HG03097 (cell line): Measurements from ENCODE around the gene MBOAT1.
"Not testable (repeated sequence)": the region's sequence is repeated elsewhere in the genome, so short reads cannot be mapped to it uniquely, and the experiment has no call there.

Source experiments
- ATAC-seq: cut with Tn5 transposase; IDR thresholded peaks from one replicate; pipeline ENCODE4 v1.9.1; 2021; ENCODE audit not compliant: unreplicated experiment, low FRiP score

Gene MBOAT1, protein sequence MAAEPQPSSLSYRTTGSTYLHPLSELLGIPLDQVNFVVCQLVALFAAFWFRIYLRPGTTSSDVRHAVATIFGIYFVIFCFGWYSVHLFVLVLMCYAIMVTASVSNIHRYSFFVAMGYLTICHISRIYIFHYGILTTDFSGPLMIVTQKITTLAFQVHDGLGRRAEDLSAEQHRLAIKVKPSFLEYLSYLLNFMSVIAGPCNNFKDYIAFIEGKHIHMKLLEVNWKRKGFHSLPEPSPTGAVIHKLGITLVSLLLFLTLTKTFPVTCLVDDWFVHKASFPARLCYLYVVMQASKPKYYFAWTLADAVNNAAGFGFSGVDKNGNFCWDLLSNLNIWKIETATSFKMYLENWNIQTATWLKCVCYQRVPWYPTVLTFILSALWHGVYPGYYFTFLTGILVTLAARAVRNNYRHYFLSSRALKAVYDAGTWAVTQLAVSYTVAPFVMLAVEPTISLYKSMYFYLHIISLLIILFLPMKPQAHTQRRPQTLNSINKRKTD

DNA sequence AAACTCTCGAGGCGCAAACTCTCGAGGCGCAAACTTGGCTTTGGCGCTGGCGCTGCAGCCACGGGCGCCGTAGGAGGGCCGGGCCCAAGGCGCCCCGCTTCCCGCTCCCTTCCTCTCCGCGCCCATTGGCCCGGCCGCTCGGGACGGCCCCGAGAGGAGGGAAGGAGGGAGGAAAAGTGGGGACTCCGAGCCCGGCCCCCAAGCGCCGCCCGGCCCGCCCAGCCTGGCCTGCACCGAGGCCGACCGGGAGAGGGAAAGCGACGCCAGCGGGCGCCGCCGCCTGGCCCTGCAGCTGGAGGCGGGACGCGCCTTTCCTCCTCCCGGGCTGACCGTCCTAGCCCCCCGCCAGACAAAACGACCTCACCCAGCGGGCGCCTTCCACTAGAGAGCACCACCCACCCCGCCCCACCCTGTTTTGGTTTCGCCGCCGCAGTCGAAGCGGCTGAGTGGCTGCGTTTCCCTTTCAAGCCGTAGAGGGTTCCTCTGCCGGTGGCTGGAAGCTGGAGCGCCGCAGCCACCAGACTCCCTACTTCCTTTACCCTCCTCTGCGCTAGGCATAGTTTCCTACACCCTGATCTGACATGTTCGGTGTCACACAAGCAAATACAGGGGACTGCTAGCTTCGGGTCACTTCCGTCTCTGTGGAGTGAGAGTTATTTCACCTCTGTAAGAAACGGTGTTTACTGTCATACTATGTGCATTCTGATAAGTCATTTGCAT, at the start of gene MBOAT1:
Gene MBOAT1 (minus strand): TSS at position 78 of the 720 bp plus-strand sequence. CDS start 235 bp downstream, outside the sequence.
- ATAC-seq = peak; percentile 86

DNA sequence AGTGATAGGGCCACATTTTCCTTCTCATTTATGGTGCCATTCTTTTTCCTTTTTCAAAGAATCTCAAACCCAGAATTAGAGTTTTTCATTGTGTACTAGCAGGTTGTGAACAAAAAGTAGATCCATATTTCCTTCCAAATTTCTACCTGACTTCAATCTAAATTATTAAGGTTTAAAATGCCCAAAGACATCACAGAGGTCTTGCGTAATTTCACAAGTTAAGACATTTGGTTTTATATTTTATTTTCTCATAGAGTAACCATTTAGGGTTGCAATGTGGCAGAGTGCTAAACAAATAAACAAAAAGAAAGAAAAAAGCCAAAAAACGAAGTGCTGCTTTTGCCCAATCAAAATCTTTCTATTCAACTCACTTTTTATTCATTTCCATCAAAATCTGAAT, 49.4 kb upstream of the MBOAT1 start:
- no peak for ATAC-seq

DNA sequence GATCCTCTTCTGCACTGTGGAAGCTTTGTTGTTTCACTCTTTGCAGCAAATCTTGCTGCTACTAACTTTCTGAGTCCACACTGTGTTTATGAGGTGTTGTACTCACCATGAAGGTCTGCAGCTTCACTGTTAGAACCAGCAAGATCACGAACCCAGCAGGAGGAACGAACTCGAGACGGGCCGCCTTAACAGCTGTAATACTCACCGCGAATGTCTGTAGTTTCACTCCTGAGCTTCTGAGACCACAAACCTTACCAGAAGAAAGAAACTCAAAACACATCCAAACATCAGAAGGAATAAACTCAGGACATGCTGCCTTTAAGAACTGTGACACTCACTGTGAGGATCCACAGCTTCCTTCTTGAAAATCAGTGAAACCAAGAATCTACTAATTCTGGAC, 48.1 kb upstream of the MBOAT1 start:
- no peak for ATAC-seq

DNA sequence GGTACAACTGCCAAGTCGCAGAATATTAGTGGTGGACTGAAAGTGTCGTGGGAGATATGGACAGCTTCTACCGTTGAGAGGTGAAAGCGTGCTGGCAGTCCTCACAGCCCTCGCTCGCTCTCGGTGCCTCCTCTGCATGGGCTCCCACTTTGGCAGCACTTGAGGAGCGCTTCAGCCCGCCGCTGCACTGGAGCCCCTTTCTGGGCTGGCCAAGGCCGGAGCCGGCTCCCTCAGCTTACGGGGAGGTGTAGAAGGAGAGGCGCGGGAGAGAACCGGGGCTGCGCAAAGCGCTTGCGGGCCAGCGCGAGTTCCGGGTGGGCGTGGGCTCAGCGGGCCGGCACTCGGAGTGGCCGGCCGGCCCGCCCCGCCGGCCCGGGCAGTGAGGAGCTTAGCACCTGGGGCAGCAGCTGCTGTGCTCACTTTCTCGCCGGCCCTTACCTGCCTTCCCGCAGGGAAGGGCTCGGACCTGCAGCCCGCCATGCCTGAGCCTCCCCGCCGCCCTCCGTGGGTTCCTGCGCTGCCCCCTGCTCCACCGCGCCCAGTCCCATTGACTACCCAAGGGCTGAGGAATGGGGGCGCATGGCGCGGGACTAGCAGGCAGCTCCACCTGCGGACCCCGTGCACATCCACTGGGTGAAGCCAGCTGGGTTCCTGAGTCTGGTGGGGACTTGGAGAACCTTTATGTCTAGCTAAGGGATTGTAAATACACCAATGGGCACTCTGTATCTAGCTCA, 47.2 kb upstream of the MBOAT1 start:
- ATAC-seq = no peak

DNA sequence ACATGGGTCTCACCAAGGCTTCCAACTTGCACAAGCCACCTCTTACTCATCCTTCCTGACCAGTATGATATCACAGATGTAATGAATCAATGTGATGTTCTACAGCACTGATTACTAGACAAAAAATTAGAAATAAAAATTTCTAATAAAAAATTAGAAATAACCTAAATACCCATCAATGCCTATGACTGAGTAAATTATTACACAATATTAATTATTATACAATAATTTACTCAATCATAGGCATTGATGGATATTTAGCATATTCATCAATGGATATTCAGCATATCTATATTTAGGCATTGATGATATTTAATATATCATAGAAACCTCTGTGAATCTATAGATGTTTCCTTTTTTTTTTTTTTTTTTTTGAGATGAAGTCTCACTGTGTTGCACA, 43.2 kb upstream of the MBOAT1 start:
- no peak for ATAC-seq

DNA sequence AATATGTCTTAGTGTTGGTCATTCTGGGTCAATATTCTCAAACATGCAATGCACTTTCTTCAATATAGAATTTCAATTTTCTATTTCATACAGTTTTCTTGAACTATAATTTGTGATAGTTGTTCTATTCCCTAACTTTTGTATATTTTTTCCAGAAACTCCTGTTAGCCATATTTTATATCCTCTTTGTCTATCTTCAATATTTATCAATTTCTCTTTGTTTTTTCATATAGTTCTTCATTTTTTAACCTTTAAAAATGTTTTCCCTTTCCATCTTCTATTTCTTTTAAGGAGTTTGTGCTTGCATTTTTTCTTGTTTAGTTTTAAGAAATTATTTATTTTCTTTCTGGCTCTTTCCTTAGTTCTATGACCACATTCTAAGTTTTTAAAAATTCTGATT, 42.0 kb upstream of the MBOAT1 start:
- no peak for ATAC-seq

DNA sequence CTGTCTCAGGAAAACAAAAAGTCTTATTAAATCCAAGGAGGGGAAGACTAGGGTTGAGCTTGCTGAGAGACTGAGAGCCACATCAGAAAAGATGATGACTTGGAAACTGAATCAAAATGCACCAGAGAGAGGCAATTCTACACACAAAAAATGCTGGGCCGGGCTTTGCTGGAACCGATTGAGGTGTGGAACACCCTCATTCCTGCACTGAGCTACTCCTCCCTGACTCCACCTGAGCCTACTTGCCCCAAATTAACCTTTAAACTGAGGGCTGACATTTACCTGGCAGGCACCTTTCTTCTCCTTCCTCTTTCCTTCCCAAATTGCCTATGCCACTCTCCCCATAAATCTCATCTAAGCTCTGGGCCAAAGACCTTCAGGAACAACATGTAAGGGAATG, 40.8 kb upstream of the MBOAT1 start:
- no peak for ATAC-seq

DNA sequence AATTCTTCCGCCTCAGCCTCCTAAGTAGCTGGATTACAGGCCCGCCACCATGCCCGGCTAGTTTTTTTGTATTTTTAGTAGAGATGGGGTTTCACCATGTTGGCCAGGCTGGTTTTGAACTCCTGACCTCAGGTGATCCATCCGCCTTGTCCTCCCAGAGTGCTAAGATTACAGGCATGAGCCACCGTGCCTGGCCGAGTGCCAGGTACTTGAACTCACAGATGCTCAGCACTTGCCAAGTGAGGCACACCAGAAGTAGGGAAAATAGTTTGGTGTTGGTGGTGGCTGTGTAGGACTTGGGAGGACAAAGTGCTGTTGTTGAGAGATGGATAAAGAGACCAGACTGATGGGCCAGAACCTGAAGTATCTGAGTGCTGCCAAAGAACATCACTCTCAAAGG, 40.0 kb upstream of the MBOAT1 start:
- no peak for ATAC-seq

DNA sequence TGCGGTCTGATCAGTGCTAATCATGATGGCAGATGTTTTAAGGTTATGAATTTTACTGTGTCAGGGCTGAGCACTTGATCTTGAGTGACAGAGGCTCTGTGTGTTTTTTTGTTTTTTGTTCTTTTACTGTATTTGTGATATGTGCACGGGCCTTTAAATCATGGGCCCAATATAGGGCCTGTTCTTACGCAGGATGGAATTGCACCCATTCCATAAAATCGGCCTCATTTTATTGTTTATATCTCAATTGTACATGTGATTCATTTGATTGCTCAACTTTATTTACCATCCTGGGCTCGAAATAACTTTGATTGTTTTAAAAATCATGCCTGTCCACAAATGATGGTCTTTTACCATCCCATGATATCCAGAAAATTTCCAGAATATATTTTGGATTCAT, 39.3 kb upstream of the MBOAT1 start:
- ATAC-seq = no peak

DNA sequence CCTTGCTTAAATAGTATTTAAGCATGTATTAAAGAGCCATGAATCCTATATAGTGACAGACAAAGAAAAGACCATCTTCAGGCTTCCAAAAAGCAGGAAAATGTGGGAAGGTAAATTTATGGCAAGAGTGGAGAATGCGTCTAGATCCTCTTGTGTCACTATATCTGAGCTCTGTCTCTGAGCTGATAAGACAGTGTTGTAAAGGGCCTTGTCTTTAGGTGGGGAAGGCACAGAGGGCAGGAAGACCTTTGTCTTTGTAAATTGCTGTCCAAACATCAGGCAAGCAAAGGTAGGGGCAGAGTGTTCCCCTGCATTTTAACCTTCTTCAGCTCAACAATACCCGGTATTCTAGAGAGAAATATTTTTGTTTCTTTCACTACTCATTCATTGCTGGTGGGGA, 33.9 kb upstream of the MBOAT1 start:
- ATAC-seq = no peak

DNA sequence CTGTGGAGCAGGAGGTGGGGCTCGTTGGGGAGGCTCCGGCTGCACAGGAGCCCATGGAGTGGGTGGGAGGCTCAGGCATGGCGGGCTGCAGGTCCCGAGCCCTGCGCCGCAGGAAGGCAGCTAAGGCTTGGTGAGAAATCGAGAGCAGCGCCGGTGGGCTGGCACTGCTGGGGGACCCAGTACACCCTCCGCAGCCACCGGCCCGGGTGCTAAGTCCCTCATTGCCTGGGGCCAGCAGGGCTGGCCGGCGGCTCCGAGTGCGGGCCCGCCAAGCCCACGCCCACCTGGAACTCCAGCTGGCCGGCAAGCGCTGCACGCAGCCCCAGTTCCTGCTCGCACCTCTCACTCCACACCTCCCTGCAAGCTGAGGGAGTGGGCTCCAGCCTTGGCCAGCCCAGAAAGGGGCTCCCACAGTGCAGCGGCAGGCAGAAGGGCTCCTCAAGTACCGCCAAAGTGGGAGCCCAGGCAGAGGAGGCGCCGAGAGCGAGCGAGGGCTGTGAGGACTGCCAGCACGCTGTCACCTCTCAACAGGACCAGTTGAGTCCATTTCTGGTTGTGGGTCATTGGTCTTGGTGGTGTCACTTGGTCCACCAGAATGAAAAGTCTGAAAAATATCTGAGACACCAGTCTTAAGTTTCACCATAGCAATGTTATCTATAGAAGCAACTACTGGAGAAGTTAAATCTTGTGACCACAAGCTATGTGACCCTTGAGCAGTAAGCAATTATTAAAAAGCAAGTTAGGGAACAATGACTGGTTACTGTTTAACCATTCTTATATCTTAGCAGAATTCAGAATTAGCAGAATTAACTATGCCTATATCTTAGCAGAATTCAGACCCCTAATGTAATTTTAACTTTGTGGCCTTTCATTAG, 32.8 kb upstream of the MBOAT1 start:
- not testable (repeated sequence) for ATAC-seq

DNA sequence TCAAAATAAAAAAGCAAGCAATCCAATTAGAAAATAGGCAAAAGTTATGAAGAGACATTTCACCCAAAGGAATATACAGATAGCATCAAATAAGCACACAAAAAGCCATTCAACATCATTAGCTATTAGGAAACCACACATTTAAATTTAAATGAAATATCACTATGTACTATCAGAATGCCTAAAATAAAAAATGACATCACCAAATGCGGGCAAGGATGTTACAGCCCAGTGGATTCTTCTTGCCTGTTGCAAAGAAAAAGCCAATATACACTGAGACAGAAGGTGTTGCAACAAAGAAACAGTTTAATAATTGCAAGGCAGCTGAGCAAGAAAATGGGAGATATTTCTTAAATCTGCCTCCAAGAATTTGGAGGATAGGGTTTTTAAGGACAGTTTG, 31.0 kb upstream of the MBOAT1 start:
- no peak for ATAC-seq

DNA sequence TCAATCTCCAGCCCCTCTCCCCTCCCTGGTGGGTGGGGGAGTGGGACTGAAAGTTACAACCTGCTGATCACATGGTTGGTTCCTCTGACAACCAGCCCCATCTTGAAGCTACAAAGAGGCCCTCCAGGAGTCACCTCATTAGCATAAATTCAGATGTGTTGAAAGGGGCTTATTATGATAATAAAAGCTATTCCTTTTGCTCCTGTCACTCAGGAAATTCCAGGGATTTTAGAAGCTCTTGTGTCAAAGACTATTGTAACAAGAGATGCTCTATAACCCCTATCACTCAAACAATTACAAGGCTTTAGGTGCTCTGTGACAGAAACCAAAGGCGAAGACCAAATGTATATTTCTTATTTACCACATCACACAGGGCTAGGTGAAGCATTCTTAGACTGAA, 30.1 kb upstream of the MBOAT1 start:
- no peak for ATAC-seq

DNA sequence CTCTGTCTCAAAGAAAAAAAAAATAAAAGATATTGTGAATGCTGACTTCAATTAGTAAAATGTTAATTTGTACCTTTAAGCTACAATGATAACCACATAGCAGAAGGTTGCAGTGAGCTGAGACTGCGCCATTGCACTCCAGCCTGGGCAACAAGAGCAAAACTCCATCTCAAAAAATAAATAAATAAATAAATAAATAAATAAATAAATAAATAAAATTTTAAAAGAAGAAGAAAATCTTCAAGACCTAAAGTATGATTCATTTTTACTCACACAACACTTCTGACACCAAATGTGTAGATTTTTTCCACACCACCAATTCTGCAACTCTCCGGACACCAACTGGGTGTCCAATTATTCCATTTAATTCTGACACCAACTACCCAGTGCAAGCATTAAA, 28.8 kb upstream of the MBOAT1 start:
- ATAC-seq = no peak

DNA sequence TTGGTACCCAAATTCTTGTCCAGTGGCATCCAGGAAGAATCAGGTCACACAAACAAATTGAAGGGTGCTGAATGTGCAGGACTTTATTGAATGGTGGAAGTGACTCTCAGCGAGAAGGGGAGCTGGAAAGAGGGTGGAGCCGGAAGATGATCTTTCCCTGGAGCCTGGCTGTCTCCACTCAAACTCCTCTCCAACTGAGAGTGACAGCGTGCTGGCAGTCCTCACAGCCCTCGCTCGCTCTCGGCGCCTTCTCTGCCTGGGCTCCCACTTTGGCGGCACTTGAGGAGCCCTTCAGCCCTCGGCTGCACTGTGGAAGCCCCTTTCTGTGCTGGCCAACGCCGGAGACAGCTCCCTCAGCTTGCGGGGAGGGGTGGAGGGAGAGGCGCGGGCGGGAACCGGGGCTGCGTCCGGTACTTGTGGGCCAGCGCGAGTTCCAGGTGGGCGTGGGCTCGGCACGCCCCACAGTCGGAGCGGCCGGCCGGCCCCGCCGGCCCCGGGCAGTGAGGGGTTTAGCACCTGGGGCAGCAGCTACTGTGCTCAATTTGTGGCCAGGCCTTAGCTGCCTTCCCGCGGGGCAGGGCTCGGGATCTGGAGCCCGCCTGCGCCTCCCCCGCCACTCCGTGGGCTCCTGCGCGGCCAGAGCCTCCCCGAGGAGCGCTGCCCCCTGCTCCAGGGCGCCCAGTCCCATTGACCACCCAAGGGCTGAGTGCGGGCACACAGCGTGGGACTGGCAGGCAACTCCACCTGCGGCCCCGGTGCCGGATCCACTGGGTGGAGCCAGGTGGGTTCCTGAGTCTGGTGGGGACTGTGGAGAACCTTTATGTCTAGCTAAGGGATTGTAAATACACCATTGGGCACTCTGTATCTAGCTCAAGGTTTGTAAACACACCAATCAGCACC, 26.7 kb upstream of the MBOAT1 start:
- ATAC-seq = no peak

DNA sequence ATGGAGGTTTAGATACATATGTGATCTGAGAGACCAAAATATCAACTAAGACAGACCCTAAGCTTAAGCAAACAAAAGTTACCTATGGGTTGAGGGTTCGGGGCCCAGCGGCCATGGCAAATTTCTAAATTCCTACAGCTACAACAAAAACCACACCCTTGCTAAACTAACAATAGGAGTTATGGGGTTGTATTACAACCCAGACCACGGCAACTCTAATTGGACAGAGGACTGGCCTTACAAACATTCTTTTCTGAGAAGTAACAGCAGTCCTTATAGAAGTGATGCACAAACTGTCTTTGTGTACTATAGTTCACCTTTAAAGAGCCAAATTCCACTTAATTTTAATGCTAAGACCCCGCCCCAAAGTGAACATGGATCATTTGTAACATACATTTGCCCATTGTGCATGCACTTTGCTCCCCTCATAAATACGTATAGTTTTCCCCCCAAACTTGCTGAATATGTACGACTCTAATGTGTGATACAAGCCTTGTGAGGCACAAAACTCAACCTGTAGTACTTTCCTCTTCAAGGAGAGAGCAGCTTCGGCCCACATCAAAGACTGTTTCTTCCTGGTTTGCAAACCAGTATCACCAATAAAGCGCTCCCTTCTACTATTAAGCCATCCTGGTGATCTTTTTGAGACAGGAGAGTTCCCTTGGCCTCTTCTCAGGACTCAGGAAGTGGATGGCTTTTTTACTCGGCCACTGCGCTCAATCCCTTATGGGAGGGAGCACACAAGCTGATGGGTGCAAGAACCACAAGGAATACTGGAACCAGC, 25.6 kb upstream of the MBOAT1 start:
- ATAC-seq = no peak

DNA sequence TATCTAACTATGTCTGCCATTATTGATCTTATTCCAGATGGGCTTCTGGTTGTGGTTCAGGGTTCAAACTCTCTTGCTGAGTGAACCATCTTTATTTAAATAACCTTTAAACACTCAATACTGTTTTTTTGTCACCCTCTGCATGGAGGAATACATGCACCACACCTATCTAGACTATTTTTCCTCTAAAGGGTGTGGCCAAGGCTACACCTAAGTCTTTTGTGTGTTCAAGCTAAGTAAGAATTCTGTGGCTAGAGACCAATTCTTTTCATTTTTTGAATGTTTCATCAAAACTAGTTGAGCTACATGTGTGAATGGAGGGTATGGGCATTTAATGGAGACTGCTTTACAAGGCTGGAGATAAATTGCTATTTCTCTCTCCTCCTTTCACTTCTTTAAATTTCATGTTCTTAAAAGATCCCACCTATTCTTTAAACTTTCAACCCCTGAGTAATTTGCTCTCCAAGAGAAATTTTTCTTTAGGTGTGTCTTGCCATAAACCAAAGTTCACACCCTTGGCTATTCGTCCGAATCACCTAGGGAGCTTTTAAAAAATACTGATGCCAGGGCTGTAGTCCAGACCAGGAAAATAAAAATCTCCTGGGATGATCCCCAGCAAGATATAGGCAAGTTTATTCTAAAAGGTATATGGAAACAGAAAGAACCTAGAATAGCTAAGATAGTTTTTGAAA, 24.8 kb upstream of the MBOAT1 start:
- no peak for ATAC-seq

DNA sequence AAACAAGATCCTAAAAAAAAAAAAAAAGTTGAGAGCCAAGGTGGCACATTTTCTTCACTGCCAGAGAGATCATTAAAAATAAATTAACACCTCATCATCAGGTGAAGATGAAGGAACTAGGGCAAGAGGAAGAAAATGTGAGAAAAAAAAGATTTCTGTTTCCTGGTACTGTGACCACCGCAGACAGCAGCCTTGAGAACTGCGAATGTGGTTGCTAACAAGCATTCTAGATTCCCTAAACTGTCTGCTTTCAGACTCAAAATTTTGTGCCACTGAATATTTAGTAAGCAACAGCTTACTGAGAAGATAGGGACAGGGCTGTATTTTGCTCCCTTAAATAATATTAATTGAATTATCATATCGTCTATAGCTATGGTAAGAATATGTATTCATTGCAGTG, 24.1 kb upstream of the MBOAT1 start:
- ATAC-seq = no peak
